ENCODE measurements around the gene FGR.

DNA sequence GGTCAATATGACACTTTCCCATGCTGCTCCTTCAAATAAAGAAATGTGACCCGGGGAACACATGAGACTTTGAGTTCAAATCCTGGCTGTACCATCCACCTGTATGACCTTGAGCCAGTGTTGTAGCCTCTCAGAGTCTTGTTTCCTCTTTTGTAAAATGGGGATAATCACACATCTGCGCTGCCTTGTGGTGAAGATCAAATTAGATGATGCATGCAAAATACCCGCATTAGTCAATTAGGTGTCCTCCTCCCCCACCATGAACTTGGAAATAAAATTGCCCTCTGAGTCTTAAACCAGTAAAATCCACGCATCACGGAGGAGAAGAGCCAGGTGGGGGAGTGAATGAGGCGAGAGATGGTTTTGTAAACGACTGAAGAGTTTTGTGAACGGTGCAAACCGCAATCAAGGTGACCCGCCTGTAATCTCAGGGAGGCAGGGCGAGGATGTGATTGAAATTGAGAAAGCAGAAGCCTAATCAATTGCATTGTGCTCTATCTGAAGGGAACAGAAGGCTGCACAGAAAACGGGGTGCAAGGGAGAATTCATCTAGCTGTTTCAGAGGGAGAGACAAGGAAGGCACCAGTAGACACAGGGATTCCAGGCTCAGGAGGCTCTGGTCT is 25.3 kb downstream of the FGR start:
- TF ChIP-seq, protein P1, sequence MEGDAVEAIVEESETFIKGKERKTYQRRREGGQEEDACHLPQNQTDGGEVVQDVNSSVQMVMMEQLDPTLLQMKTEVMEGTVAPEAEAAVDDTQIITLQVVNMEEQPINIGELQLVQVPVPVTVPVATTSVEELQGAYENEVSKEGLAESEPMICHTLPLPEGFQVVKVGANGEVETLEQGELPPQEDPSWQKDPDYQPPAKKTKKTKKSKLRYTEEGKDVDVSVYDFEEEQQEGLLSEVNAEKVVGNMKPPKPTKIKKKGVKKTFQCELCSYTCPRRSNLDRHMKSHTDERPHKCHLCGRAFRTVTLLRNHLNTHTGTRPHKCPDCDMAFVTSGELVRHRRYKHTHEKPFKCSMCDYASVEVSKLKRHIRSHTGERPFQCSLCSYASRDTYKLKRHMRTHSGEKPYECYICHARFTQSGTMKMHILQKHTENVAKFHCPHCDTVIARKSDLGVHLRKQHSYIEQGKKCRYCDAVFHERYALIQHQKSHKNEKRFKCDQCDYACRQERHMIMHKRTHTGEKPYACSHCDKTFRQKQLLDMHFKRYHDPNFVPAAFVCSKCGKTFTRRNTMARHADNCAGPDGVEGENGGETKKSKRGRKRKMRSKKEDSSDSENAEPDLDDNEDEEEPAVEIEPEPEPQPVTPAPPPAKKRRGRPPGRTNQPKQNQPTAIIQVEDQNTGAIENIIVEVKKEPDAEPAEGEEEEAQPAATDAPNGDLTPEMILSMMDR (IDR thresholded peaks at IDR 0.05), result no peak
- no peak for TF ChIP-seq POLR2A (IDR thresholded peaks at IDR 0.05)

All from lower leg skin (tissue), 3 donors.